ENCODE results near the gene AQP5.

AQP5 gene

DNA sequence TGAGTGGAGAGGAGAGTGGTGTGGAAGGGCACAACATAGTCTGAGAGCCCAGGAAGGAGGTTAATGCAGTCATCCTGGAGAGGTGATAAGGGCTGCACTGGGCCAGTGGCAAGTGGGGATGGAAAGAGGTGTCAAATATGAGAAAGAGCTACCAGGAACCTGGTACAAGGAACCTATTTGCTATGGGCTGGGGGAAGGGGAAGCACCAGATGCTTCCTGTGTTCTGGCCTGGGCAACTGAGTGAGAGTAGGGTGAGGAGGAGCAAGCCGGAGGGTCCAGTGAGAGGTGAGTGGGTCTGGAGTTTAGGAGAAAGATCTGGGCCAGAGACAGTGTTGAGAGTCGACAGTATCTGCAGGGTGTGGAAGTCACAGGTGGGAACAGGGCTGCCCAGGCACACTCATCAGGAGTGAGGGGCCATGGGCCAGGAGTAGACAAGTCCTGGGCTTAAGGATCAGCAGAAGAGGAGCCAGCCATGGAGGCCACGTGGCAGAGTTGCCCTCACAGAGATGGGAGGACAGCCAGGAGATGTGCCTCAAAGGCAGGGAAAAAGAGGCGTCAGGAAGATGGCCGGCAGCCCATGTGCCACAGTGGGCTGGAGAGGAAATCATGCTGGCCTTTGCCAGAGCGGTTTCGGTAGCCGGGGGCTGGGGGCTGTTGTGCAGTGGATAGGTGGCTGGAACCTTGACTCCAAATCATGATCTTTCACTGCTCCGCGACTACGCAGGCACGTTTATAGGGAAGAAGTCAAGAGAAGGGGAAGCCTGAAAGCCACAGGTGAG, 8.2 kb downstream of the AQP5 start:
- Histone ChIP-seq H3K4me1 (ENCODE audit: control insufficient read depth in 1 of 2, insufficient read depth in 2 of 2, low read length in 2 of 2) (peaks cover 1 to 23% of the 10 kb centered on the region in 2 donors), H3K27ac (ENCODE audit: low read length) (no peak overlapping the region), H3K4me3 (ENCODE audit: low read depth in 1 of 2, low read length in 2 of 2) (no peak overlapping the region), H3K27me3 (ENCODE audit: low read depth, low read length) (no peaks in the 10 kb centered on the region), H3K36me3 (ENCODE audit: control insufficient read depth in 1 of 2, insufficient read depth in 2 of 2, low read length in 2 of 2) (no peaks in the 10 kb centered on the region), H3K9me3 (ENCODE audit: control insufficient read depth in 1 of 2, low read length in 2 of 2) (no peaks in the 10 kb centered on the region)

GRCh38 chr12:49970658-49971057, 9.0 kb downstream of the AQP5 start:
- H3K9me3 ChIP-seq (ENCODE audit: control insufficient read depth in 1 of 2, low read length in 2 of 2) = no peaks in the 10 kb centered on the region
- no peak overlapping the region for H3K4me3 ChIP-seq (ENCODE audit: low read depth in 1 of 2, low read length in 2 of 2)
- peaks cover 7 to 31% of the 10 kb centered on the region in 2 donors for H3K4me1 ChIP-seq (ENCODE audit: control insufficient read depth in 1 of 2, insufficient read depth in 2 of 2, low read length in 2 of 2)
- no peaks in the 10 kb centered on the region for H3K27me3 ChIP-seq (ENCODE audit: low read depth, low read length)
- no peaks in the 10 kb centered on the region for H3K36me3 ChIP-seq (ENCODE audit: control insufficient read depth in 1 of 2, insufficient read depth in 2 of 2, low read length in 2 of 2)
- H3K27ac ChIP-seq (ENCODE audit: low read length) = no peak overlapping the region

GRCh38 chr12:49971141-49971540, 9.5 kb downstream of the AQP5 start:
- Histone ChIP-seq H3K27ac (ENCODE audit: low read length) (no peak overlapping the region), H3K4me3 (ENCODE audit: low read depth in 1 of 2, low read length in 2 of 2) (no peak overlapping the region)

GRCh38 chr12:49972129-49972528, 10.5 kb downstream of the AQP5 start:
- H3K27me3 ChIP-seq (ENCODE audit: low read depth, low read length) = no peaks in the 10 kb centered on the region

More at GRCh38 chr12:49971141-49971540, 9.5 kb downstream of the AQP5 start:
- Histone ChIP-seq H3K4me1 (ENCODE audit: control insufficient read depth in 1 of 2, insufficient read depth in 2 of 2, low read length in 2 of 2) (peaks cover 7 to 31% of the 10 kb centered on the region in 2 donors), H3K27me3 (ENCODE audit: low read depth, low read length) (no peaks in the 10 kb centered on the region), H3K36me3 (ENCODE audit: control insufficient read depth in 1 of 2, insufficient read depth in 2 of 2, low read length in 2 of 2) (no peaks in the 10 kb centered on the region), H3K9me3 (ENCODE audit: control insufficient read depth in 1 of 2, low read length in 2 of 2) (no peaks in the 10 kb centered on the region)

DNA sequence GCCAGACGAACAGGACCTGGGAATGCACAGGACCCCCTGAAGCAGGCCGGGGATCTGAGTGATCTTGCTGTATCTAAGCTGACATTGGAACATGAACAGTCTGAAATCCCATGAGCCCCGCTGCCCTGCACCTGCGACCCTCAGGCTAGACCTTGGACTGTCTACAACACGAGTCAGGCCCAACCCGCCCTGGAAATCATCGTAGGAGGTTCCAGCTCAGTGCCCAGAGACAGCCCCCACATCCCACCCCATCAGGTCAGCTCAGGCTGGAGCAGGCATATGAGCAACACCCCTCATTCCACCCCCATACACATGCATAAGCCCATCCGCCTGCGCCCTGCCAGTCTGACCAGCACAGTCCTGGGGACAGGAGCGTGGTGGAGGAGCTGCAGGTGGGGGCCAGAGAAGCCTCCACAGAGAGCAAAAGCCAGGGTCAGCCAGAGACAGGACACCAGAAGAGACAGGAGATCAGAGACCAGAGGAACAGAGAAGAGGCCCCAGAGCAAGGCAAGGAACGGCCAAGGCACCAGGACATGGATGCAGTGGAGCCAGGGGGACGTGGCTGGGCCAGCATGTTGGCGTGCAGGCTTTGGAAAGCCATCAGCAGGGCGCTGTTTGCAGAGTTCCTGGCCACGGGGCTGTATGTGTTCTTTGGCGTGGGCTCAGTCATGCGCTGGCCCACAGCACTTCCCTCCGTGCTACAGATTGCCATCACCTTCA, 11.1 kb downstream of the AQP5 start, which contains the start of gene AQP6:
AQP6 (plus strand) TSS at position 307 of the 720 bp plus-strand sequence; CDS start at position 534, 227 bp downstream.
- Histone ChIP-seq H3K4me3 (ENCODE audit: low read depth in 1 of 2, low read length in 2 of 2) (no peak within 1 kb of the TSS), H3K36me3 (ENCODE audit: control insufficient read depth in 1 of 2, insufficient read depth in 2 of 2, low read length in 2 of 2) (no peaks in the 10 kb centered on the region), H3K27ac (ENCODE audit: low read length) (no peak within 1 kb of the TSS), H3K9me3 (ENCODE audit: control insufficient read depth in 1 of 2, low read length in 2 of 2) (no peaks in the 10 kb centered on the region), H3K27me3 (ENCODE audit: low read depth, low read length) (no peaks in the 10 kb centered on the region), H3K4me1 (ENCODE audit: control insufficient read depth in 1 of 2, insufficient read depth in 2 of 2, low read length in 2 of 2) (peaks cover 7 to 22% of the 10 kb centered on the region in 2 donors)

More at GRCh38 chr12:49972129-49972528, 10.5 kb downstream of the AQP5 start:
- H3K27ac ChIP-seq (ENCODE audit: low read length) = no peak overlapping the region
- no peaks in the 10 kb centered on the region for H3K36me3 ChIP-seq (ENCODE audit: control insufficient read depth in 1 of 2, insufficient read depth in 2 of 2, low read length in 2 of 2)
- no peaks in the 10 kb centered on the region for H3K9me3 ChIP-seq (ENCODE audit: control insufficient read depth in 1 of 2, low read length in 2 of 2)
- H3K4me3 ChIP-seq (ENCODE audit: low read depth in 1 of 2, low read length in 2 of 2) = no peak overlapping the region
- H3K4me1 ChIP-seq (ENCODE audit: control insufficient read depth in 1 of 2, insufficient read depth in 2 of 2, low read length in 2 of 2) = peaks cover 7 to 29% of the 10 kb centered on the region in 2 donors

DNA sequence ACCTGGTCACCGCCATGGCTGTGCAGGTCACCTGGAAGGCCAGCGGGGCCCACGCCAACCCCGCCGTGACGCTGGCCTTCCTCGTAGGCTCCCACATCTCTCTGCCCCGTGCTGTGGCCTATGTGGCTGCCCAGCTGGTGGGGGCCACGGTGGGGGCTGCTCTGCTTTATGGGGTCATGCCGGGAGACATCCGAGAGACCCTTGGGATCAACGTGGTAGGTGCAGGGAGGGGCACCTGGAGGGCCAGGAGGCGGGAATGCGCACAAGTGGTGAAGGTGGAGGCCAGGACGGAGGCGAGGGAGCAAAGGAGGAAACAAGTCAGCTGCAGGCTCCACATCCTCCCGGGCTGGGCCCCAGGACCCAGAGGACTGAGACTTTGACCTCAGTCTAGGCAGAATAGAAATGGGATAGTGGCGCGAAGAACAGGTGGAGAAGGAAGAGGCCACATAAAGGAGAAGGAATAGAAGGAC, 11.7 kb downstream of the AQP5 start:
- H3K27me3 ChIP-seq (ENCODE audit: low read depth, low read length) = no peaks in the 10 kb centered on the region
- peaks cover 7 to 25% of the 10 kb centered on the region in 2 donors for H3K4me1 ChIP-seq (ENCODE audit: control insufficient read depth in 1 of 2, insufficient read depth in 2 of 2, low read length in 2 of 2)

GRCh38 chr12:49974231-49974675, 12.6 kb downstream of the AQP5 start:
- Histone ChIP-seq H3K27ac (ENCODE audit: low read length) (no peak overlapping the region), H3K27me3 (ENCODE audit: low read depth, low read length) (no peaks in the 10 kb centered on the region), H3K4me1 (ENCODE audit: control insufficient read depth in 1 of 2, insufficient read depth in 2 of 2, low read length in 2 of 2) (peaks cover 7 to 28% of the 10 kb centered on the region in 2 donors), H3K9me3 (ENCODE audit: control insufficient read depth in 1 of 2, low read length in 2 of 2) (no peaks in the 10 kb centered on the region), H3K4me3 (ENCODE audit: low read depth in 1 of 2, low read length in 2 of 2) (peak overlapping the region in 1 of 2 donors; percentile 6), H3K36me3 (ENCODE audit: control insufficient read depth in 1 of 2, insufficient read depth in 2 of 2, low read length in 2 of 2) (no peaks in the 10 kb centered on the region)

More for the DNA sequence above, 11.7 kb downstream of the AQP5 start:
- Histone ChIP-seq H3K9me3 (ENCODE audit: control insufficient read depth in 1 of 2, low read length in 2 of 2) (no peaks in the 10 kb centered on the region), H3K27ac (ENCODE audit: low read length) (no peak overlapping the region), H3K36me3 (ENCODE audit: control insufficient read depth in 1 of 2, insufficient read depth in 2 of 2, low read length in 2 of 2) (no peaks in the 10 kb centered on the region), H3K4me3 (ENCODE audit: low read depth in 1 of 2, low read length in 2 of 2) (no peak overlapping the region)

DNA sequence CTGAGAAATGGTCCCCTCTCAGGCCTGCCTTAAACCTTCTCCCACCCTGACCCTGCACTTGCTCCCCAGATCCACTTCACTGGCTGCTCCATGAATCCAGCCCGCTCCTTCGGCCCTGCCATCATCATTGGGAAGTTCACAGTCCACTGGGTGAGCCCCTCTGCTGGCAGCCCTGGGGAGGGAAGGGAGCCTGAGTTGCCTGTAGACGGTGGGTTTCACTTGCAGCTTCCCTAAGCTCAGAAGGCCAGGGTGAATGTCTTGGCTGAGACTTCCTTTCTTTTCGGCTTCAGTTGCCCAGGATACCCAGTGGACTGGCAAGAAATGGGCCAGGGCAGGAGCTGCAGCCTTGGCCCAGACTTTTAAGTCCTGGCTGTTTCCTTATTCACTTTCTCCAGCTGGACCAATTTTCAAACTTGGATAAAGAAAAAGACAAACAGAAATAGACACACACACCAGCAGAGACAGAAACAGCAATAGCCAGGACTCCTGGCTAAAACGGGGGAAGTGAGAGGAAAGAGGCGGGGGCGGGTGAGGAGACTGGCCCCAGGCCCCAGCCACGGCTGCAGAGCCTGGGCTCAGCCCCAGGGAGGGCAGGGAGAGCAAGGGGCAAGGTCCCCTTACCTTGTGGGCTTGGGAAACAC, 13.1 kb downstream of the AQP5 start:
- Histone ChIP-seq H3K4me3 (ENCODE audit: low read depth in 1 of 2, low read length in 2 of 2) (peak overlapping the region in 1 of 2 donors; percentile 6), H3K27me3 (ENCODE audit: low read depth, low read length) (no peaks in the 10 kb centered on the region), H3K4me1 (ENCODE audit: control insufficient read depth in 1 of 2, insufficient read depth in 2 of 2, low read length in 2 of 2) (peaks cover 7 to 28% of the 10 kb centered on the region in 2 donors), H3K9me3 (ENCODE audit: control insufficient read depth in 1 of 2, low read length in 2 of 2) (no peaks in the 10 kb centered on the region), H3K36me3 (ENCODE audit: control insufficient read depth in 1 of 2, insufficient read depth in 2 of 2, low read length in 2 of 2) (no peaks in the 10 kb centered on the region), H3K27ac (ENCODE audit: low read length) (no peak overlapping the region)

- peaks cover 7 to 28% of the 10 kb centered on the region in 2 donors for H3K4me1 ChIP-seq (ENCODE audit: control insufficient read depth in 1 of 2, insufficient read depth in 2 of 2, low read length in 2 of 2)
- no peak overlapping the region for H3K27ac ChIP-seq (ENCODE audit: low read length)
- H3K9me3 ChIP-seq (ENCODE audit: control insufficient read depth in 1 of 2, low read length in 2 of 2) = no peaks in the 10 kb centered on the region
- no peak overlapping the region for H3K4me3 ChIP-seq (ENCODE audit: low read depth in 1 of 2, low read length in 2 of 2)
- H3K27me3 ChIP-seq (ENCODE audit: low read depth, low read length) = no peaks in the 10 kb centered on the region
- no peaks in the 10 kb centered on the region for H3K36me3 ChIP-seq (ENCODE audit: control insufficient read depth in 1 of 2, insufficient read depth in 2 of 2, low read length in 2 of 2)
These were observed 13.7 kb downstream of the AQP5 start for GRCh38 chr12:49975318-49975761.

DNA sequence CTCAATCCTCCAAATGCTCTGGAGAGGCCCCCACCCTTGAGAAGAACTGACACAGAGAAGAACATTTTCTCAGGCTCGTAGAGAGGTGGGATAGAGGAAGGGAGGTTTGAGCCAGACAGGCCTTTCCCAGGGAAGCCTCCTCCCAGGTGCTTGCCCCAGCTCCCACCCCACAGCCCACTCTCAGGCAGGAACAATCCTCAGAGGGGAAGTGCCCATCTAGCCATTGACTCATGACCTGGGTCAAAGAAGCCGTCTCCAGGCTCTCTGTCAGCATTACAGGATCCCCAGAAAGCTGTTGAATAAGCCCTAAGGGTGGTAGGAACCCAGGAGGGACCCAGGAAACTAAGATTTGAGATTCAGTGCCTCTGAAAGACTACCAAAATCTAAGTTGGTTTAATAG, 14.9 kb downstream of the AQP5 start:
- no peak overlapping the region for H3K27ac ChIP-seq (ENCODE audit: low read length)
- H3K9me3 ChIP-seq (ENCODE audit: control insufficient read depth in 1 of 2, low read length in 2 of 2) = no peaks in the 10 kb centered on the region
- H3K4me1 ChIP-seq (ENCODE audit: control insufficient read depth in 1 of 2, insufficient read depth in 2 of 2, low read length in 2 of 2) = peaks cover 7 to 24% of the 10 kb centered on the region in 2 donors
- no peaks in the 10 kb centered on the region for H3K36me3 ChIP-seq (ENCODE audit: control insufficient read depth in 1 of 2, insufficient read depth in 2 of 2, low read length in 2 of 2)
- no peaks in the 10 kb centered on the region for H3K27me3 ChIP-seq (ENCODE audit: low read depth, low read length)
- H3K4me3 ChIP-seq (ENCODE audit: low read depth in 1 of 2, low read length in 2 of 2) = no peak overlapping the region

DNA sequence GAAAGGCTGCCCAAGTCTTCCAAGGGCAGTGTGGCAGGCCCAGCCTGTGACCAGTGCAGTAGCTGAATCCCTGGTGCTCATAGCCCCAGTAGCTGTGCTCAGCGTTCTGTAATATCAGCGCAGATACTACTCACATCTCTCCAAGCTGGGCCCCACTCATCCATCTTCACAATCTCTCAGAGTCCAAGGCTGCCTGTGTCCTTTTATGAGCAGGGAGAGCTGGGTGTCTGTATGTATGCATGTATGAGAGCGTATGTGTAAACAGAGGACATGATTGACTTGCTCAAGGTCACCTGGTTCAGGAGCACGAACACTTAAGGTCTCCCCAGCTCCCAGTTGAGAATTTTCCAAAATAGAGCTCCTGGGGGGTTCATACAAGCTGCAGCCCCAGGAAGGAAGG, 16.5 kb downstream of the AQP5 start:
- Histone ChIP-seq H3K36me3 (ENCODE audit: control insufficient read depth in 1 of 2, insufficient read depth in 2 of 2, low read length in 2 of 2) (no peaks in the 10 kb centered on the region), H3K9me3 (ENCODE audit: control insufficient read depth in 1 of 2, low read length in 2 of 2) (no peaks in the 10 kb centered on the region), H3K27me3 (ENCODE audit: low read depth, low read length) (no peaks in the 10 kb centered on the region), H3K27ac (ENCODE audit: low read length) (no peak overlapping the region), H3K4me3 (ENCODE audit: low read depth in 1 of 2, low read length in 2 of 2) (no peak overlapping the region), H3K4me1 (ENCODE audit: control insufficient read depth in 1 of 2, insufficient read depth in 2 of 2, low read length in 2 of 2) (peaks cover 7 to 36% of the 10 kb centered on the region in 2 donors)

All from muscle layer of duodenum (tissue), 2 donors.